Caco-2 (cell line): Measurements from ENCODE around the gene LZTS2. TPM values are rescaled to one million over a fixed set of nuclear protein-coding genes. Genes with fewer than 3 reads are reported as not detected.

ENCODE experiments used
- BruUV-seq: library from RNA; stranded (reverse); fragments of 400-500 nt; replicated peaks from 2 replicates; lab custom pipeline; 2021; lab: Mats Ljungman, UMichigan
- CTCF ChIA-PET: fragments of 300-600 bp; sonication (Branson Sonifier 250); formaldehyde crosslinking; loops from one replicate; lab custom pipeline; 2022; ENCODE audit warnings: antibody characterized with exemption; lab: Charles Lee
- POLR2A ChIA-PET: fragments of 300-600 bp; sonication (Branson Sonifier 250); formaldehyde crosslinking; loops from one replicate; lab custom pipeline; 2022; ENCODE audit warnings: antibody characterized with exemption; lab: Charles Lee
- DNase-seq, 2 experiments: peaks; one replicate each; pipeline versions ENCODE4 v3.0.0 to v3.0.0-alpha.2; 2020 to 2022
- H3K27me3 ChIP-seq: replicated peaks from 2 replicates; pipeline ENCODE4 v1.6.0; 2011; ENCODE audit warnings: low read length; ENCODE audit not compliant: control insufficient read depth, insufficient read depth
- H3K36me3 ChIP-seq: 2 replicates; pipeline ENCODE4 v1.5.1; 2011; ENCODE audit warnings: low read length; ENCODE audit not compliant: control insufficient read depth, insufficient read depth
- H3K4me1 ChIP-seq: fragments of 250-450 bp; sonication (Bioruptor Pico); 2 replicates; pipeline ENCODE4 v1.5.1; 2020; ENCODE audit warnings: mild to moderate bottlenecking
- H3K4me3 ChIP-seq: 2 replicates; pipeline ENCODE4 v1.5.1; 2011; ENCODE audit warnings: low read depth, mild to moderate bottlenecking, control low read depth, low read length
- H3K9me3 ChIP-seq: fragments of 250-450 bp; sonication (Bioruptor Pico); 2 replicates; pipeline ENCODE4 v1.5.1; 2020; ENCODE audit warnings: mild to moderate bottlenecking, moderate library complexity
- H3K27ac Mint-ChIP-seq: one replicate; pipeline ENCODE4 v1.8.0; 2022; ENCODE audit warnings: mixed read lengths; ENCODE audit not compliant: unreplicated experiment
- H3K27me3 Mint-ChIP-seq: one replicate; pipeline ENCODE4 v1.8.0; 2022; ENCODE audit warnings: mixed read lengths; ENCODE audit not compliant: insufficient read depth, unreplicated experiment
- H3K36me3 Mint-ChIP-seq: one replicate; pipeline ENCODE4 v1.8.0; 2022; ENCODE audit warnings: mild to moderate bottlenecking, mixed read lengths; ENCODE audit not compliant: insufficient read depth, unreplicated experiment
- H3K4me1 Mint-ChIP-seq: one replicate; pipeline ENCODE4 v1.8.0; 2022; ENCODE audit warnings: low read depth, mixed read lengths; ENCODE audit not compliant: unreplicated experiment
- H3K4me3 Mint-ChIP-seq: one replicate; pipeline ENCODE4 v1.8.0; 2022; ENCODE audit warnings: mild to moderate bottlenecking, moderate library complexity, mixed read lengths; ENCODE audit not compliant: unreplicated experiment
- H3K9me3 Mint-ChIP-seq: one replicate; pipeline ENCODE4 v1.8.0; 2022; ENCODE audit warnings: mixed read lengths; ENCODE audit not compliant: unreplicated experiment
- CTCF ChIP-seq, 2 experiments: fragments of 200-600 bp in 1 of 2; IDR thresholded peaks; 1 replicate in 1 of 2; 2 replicates in 1 of 2; pipeline versions ENCODE4 v1.5.1 to v1.8.0; 2011 to 2022; ENCODE audit warnings: antibody characterized with exemption in 1 of 2, control low read depth in 1 of 2, inconsistent platforms in 1 of 2, low read depth in 1 of 2, low read length in 1 of 2, mild to moderate bottlenecking in 1 of 2, moderate library complexity in 1 of 2; ENCODE audit not compliant: insufficient read depth in 1 of 2, severe bottlenecking in 1 of 2, unreplicated experiment in 1 of 2
- intact Hi-C: fragments of 100-400 bp; cut with micrococcal nuclease; formaldehyde crosslinking; loops from one replicate; pipeline ENCODE4 v1.10.0; 2022; ENCODE audit not compliant: unreplicated experiment
- total RNA-seq: library from RNA; stranded (reverse); gene quantifications from 2 replicates; pipeline ENCODE4 v1.2.3, GENCODE V29; 2022

LZTS2 gene
- total RNA-seq, 1 experiment from 2014 or later: 53.3 TPM

GRCh38 chr10:101018118-101018599, 18.6 kb downstream of the LZTS2 start:
- Mint-ChIP-seq H3K27me3 (no peaks in the 10 kb centered on the region), H3K4me1 (peaks cover 15% of the 10 kb centered on the region), H3K27ac (no peak overlapping the region), H3K9me3 (no peaks in the 10 kb centered on the region), H3K4me3 (no peak overlapping the region), H3K36me3 (no peaks in the 10 kb centered on the region)
- ChIA-PET POLR2A (no interaction called here), CTCF (interaction anchor here (0.6 to 2.7 kb wide), 8 partner anchors 11 to 44 kb away, joined by 3 to 22 read pairs (median 6); partner anchors contain the start of genes KAZALD1, LZTS2, PDZD7 and SFXN3)
- intact Hi-C loops: loop anchor here (2.0 kb wide), 1 partner anchor 23 kb away; no protein-coding TSS in a partner anchor
- H3K4me3 ChIP-seq: no peak overlapping the region
- H3K4me1 ChIP-seq: peaks cover 11% of the 10 kb centered on the region; the same call in 1 of the 2 replicates
- no peaks in the 10 kb centered on the region for H3K9me3 ChIP-seq
- TF ChIP-seq CTCF (IDR thresholded peaks at IDR 0.05; ENCODE audit: insufficient read depth in 1 of 2, low read depth in 1 of 2, low read length in 1 of 2, severe bottlenecking in 1 of 2, unreplicated experiment in 1 of 2): no peak
- no peak for DNase-seq
- BruUV-seq: no TSS peak
- no peaks in the 10 kb centered on the region for H3K36me3 ChIP-seq
- H3K27me3 ChIP-seq: no peaks in the 10 kb centered on the region

- POLR2A ChIA-PET: no interaction called here
- CTCF ChIA-PET: interaction anchor here (0.6 to 2.7 kb wide), 12 partner anchors 10 to 123 kb away, joined by 3 to 22 read pairs (median 6); partner anchors contain the start of genes KAZALD1, LZTS2, PDZD7 and SFXN3
- peak; percentile 87 to 90 for DNase-seq
- BruUV-seq: no TSS peak
- Mint-ChIP-seq H3K27me3 (no peaks in the 10 kb centered on the region), H3K27ac (no peak overlapping the region), H3K36me3 (no peaks in the 10 kb centered on the region), H3K4me1 (peaks cover 12% of the 10 kb centered on the region), H3K9me3 (no peaks in the 10 kb centered on the region), H3K4me3 (no peak overlapping the region)
- TF ChIP-seq CTCF (IDR thresholded peaks at IDR 0.05; ENCODE audit: insufficient read depth in 1 of 2, low read depth in 1 of 2, low read length in 1 of 2, severe bottlenecking in 1 of 2, unreplicated experiment in 1 of 2): peak; percentile 60 to 85
- H3K27me3 ChIP-seq: no peaks in the 10 kb centered on the region
- H3K4me1 ChIP-seq: peaks cover 11% of the 10 kb centered on the region; the same call in 1 of the 2 replicates
- H3K9me3 ChIP-seq: no peaks in the 10 kb centered on the region
- intact Hi-C loops: loop anchor here (2.0 kb wide), 1 partner anchor 22 kb away; no protein-coding TSS in a partner anchor
- no peaks in the 10 kb centered on the region for H3K36me3 ChIP-seq
- H3K4me3 ChIP-seq: no peak overlapping the region
Measured at GRCh38 chr10:101018600-101019439, 19.2 kb downstream of the LZTS2 start.

GRCh38 chr10:101019440-101019703, 19.8 kb downstream of the LZTS2 start:
- BruUV-seq: no TSS peak
- Mint-ChIP-seq H3K4me3 (no peak overlapping the region), H3K27me3 (no peaks in the 10 kb centered on the region), H3K9me3 (no peaks in the 10 kb centered on the region), H3K27ac (no peak overlapping the region), H3K4me1 (peaks cover 7% of the 10 kb centered on the region), H3K36me3 (no peaks in the 10 kb centered on the region)
- POLR2A ChIA-PET: no interaction called here
- H3K4me1 ChIP-seq: peaks cover 11% of the 10 kb centered on the region; the same call in 1 of the 2 replicates
- intact Hi-C loops: loop anchor here (2.0 kb wide), 1 partner anchor 21 kb away; no protein-coding TSS in a partner anchor
- H3K27me3 ChIP-seq: no peaks in the 10 kb centered on the region
- no peak for TF ChIP-seq CTCF (IDR thresholded peaks at IDR 0.05; ENCODE audit: insufficient read depth in 1 of 2, low read depth in 1 of 2, low read length in 1 of 2, severe bottlenecking in 1 of 2, unreplicated experiment in 1 of 2)
- no peak for DNase-seq
- no peak overlapping the region for H3K4me3 ChIP-seq
- no peaks in the 10 kb centered on the region for H3K9me3 ChIP-seq
- H3K36me3 ChIP-seq: no peaks in the 10 kb centered on the region
- CTCF ChIA-PET: interaction anchor here (0.7 to 2.7 kb wide), 10 partner anchors 10 to 123 kb away, joined by 3 to 22 read pairs (median 7); partner anchors contain the start of genes KAZALD1, LZTS2, PDZD7 and SFXN3
